HG03354 (cell line): ENCODE results near the gene VAMP2.

Experiments used
- ATAC-seq: cut with Tn5 transposase; IDR thresholded peaks from one replicate; pipeline ENCODE4 v1.9.1; 2021; ENCODE audit warnings: mild to moderate bottlenecking; ENCODE audit not compliant: unreplicated experiment, poor library complexity, severe bottlenecking

Gene VAMP2

DNA sequence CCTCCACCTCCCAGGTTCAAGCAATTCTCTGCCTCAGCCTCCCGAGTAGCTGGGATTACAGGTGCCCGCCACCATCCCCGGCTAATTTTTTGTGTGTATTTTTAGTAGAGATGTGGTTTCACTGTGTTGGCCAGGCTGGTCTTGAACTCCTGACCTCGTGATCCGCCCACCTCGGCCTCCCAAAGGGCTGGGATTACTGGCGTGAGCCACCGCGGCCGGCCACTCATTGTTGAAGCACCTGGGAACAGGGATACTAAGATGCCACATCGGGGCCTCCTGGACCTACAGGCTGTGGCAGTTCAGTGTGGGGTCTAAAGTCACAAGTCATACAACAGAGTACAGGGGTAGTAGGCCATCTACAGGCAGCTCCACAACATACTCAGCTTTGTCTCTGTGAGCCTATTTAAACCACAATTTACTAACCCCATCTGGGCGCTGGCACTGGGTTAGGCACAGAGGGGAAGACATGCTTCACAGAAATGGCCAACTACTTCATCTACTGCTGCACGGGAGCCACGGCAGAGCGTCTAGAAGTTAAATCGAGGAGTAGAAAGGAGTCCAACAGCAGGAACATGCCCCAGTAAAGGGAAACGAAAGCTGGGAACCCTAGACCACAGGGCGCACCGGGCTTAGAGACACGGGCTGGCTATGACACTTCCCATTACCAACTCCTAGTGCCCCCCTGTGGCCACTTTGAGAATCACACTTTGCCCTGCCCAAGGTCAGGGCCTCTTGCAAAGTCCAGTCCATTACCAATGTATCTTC, 4.3 kb downstream of the VAMP2 start:
- ATAC-seq, result no peak

DNA sequence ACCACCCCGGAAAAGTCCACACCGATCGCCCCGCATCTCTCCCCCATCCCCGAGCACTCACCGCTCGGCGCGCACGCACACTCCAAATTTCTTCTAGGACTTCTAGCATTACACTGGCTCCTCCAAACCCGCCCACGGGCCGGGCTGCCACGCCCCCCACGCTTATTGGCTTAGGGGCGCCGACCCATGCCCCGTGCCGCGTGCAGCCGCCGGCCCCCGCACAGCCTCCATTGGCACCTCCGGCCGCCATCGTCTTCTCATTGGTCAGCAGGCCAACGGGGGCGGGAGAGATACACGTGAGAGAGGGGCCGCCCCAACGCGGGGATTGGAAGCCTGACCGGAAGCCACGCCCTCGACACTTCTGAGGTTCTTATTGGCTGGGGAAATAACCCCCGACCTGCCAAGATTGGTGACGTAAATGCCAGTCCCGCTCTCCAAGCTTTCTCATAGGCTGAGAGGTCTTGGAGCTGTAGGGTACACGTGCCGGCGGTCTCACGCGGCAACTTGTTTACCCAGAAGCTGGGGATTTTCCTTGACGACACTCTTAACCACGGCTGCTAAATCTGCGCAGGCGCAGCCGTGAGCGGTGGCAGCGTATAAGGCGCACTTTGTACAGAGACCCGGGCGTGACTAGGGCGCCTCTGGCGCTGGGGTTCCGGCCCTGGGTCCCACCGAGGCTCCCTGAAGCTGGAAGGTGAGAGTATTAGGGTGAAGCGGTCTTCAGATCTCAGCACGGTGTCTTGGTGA, 6.3 kb downstream of the VAMP2 start:
- ATAC-seq, result peak; percentile 77

DNA sequence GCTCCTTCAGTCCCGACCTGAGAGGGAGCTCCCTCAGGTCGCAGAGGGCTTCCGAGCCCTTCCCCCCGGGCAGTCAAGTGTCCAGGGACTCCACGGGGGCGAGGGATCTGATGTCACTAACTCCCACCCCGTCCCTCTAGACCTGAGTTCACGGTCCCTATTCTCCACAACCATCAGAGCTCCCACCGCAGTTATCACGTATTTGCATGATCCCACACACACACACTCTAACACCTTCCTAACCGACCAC, 6.8 kb downstream of the VAMP2 start:
- ATAC-seq, result no peak

DNA sequence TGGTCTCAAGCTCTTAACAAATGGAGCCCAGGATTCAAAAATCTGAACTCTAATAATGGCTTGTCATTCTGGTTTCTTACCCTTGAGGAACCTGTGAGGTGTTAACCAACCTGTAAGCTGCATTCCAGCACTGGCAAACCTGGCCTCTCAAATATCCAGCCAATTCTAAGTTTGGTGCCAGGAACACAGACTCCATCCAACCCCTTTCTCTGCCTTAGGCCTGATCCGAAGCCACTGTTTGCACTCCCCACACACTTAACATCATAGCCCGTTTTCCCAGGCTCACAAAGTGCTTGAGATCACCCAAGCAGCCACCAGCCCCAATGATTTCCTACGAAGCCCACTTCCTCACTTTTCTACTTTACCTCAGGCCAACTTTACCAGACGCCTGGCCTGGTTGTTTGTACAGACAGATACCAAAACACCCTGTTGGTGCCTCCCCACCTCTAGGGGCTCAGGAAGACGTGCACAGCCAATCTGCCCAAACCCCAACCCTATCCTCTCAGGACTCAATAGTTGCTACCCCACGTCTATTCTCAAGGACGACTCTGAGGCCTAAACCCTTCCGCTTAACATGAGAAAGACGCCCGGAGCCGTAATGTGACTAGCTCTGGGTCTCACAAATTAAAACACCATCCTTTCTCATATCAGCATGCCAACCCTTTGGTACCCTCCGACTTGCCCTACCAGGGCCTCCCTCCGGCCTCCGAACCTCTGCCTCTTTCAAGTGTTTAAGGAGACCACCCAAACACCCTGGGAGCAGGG, 7.3 kb downstream of the VAMP2 start:
- ATAC-seq, result no peak

DNA sequence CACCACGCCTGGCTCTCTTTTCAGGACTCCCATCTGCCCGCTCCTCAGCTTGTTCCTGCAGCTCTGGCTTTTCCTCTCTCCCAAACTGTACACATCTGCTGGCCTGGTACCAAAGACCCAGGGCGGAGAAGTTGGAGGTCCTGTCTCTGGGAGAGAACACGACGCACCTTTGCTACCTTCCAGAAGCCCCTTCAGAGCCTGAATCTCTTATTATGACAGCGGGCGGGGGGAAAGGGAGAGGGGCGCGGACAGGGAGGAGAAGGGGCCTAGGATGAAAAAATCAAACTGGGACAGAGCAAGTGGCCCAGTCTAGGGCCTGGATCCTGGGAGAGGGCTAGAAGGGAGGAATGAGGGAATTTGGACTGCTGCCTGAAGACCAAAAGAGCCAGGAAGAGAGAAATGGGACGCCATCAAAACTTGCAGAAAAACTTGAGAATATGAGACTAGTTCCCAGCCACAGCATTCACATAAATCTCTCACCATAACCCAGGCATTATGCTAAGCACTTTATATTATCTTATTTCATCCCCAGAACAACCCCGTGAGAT, 8.1 kb downstream of the VAMP2 start:
- no peak for ATAC-seq

DNA sequence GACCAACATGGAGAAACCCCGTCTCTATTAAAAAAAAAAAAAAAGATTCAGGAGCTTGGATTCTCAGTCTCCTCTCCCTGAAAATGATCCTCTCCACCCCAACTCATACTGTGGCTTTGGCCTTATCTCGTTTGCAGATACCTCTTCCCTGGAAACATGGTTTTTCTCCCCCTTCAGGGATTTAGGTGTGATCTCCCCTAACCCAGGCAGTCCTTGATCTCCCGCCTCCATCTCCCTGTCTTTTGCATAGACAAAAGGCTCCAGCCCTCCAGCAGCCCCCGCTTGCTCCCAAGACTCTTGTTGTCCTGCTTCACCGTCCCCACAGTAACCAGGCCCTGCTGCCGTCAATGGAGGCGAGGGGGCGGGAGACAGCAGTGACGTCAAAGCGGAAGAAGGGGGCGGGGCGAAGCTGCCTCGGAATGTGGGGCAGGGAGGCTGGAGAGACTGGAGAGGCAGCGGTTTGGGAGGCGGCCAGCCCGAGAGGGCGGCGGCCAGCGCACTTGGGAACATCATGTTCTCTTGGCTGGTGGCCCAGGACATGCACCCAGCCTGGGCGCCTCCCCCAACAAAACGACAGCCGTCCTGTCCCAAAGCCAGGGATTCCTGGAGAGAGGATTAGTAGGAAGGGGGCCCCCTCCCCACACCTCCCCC, 8.7 kb downstream of the VAMP2 start:
- ATAC-seq, result no peak

DNA sequence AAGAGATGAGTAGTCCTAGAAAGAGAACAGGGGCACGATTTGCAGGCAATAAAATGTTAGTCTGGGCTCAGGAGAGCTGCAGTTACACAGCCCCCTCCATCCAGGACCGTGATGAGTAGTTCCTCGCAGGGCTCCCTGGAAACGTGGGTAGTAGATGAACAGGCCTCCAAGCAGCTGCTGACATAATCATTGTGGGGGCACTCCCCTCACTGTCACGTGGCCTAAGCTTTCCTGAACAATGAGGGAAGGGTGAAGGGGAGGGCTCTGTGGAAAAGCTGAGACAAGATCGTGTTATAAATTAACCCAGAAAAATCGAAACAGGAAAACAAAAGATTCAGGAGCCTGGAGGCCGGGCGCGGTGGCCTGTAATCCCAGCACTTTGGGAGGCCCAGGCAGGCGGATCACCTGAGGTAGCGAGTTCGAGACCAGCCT, 9.2 kb downstream of the VAMP2 start:
- ATAC-seq, result no peak

DNA sequence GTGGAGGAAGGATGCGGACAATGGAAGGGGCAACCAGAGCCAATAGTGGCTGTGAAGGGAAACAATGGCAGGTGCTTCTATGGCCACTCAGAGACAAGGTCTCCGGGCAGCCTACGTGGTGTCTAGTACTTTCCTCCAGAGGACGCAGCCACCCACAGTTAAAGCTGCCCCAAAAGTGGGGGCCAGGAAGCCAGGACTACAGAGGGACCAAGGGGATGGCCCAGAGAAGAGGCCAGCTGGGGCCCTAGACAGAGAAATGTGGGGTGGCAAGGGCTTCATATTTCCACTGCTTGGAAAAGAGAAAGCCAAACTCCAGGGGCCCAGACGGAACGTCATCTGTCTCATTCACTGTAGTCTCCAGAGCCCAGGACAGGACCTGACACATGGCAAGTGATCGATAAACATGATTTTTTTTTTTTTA, 9.7 kb downstream of the VAMP2 start:
- ATAC-seq, result no peak

DNA sequence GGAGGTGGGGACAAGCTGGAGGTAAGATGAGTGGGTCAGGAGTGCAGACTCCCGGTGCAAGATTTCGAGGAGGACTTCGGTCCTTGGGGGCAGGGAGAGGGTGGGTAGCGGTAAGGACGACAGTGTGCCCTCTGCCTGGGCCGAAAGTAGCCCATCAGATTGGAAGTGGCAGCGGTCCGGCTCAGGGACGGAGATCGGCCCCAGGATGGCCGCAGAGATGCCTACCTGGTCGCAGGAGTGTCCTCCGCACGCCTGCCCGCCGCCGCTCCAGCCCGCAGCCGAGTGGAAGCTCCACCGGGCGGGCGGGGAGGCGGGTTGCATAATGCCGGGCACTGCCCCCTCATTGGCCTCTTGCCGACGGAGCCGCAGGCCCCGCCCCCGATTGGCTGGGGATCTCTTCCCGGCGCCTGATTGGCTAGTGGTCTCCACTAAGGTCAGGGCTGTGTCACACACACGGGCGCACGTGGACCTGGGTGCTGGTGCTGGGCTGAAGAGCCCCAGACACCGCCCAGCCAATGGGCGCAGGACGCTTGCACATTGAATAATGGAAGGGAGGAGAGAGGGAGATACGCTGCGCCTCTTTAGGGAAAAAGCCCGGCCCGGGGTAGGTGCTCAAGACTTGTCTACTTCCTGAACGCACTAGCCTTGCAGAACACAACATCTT, 10.5 kb downstream of the VAMP2 start, which contains the start of gene PER1:
Gene PER1, minus strand, starts transcription at position 293 of the 664 bp plus-strand sequence. CDS start 1,698 bp downstream, outside the sequence.
- ATAC-seq, result no peak

DNA sequence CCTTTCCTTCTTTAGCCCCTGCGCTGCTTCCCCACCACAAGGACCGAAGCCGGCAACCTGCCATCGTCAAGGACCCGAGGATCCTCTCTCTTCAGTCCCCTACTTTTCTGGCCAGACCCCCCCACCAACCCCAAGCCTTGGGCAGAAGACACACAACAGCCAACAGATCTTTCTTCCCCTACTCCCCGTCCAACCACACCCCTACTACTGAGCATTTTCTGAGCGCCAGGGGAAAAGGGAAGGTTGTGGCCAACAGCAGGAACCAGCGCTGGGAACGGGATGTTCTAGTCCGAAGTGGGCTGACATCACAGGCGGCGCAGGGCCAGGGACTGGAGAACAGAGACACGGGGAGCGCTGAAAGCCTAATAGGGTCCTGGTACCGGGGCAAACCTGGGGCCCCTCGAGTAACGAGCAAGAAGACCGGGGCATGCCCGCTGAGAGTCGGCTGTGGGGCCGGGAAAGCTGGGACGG, 11.1 kb downstream of the VAMP2 start:
- ATAC-seq, result no peak

DNA sequence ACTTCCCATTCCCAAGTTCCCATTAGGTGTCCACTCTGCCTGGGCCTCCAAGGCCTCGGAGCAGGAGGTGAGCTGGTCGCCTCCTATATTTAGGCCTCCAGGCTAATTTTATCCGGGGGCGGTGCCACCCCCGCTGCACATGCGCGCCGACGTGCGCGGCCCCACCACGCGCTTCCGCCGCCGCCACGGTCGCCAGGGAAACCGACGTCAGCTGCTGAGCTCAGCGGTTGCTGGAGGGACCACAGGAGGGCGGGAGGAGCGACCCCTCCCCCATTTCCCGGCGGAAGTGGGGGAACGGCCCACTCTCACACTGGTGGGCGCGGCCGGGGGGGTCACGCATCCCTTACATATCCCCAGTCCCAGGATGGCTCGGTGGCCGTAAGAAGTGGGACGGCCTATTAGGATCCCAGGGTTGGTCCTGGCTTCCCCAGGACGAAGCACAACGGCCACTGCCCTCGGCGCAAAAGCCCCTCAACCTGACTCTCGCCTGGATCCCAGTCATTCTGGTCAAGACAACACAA, 11.6 kb downstream of the VAMP2 start:
- ATAC-seq, result peak; percentile 51

DNA sequence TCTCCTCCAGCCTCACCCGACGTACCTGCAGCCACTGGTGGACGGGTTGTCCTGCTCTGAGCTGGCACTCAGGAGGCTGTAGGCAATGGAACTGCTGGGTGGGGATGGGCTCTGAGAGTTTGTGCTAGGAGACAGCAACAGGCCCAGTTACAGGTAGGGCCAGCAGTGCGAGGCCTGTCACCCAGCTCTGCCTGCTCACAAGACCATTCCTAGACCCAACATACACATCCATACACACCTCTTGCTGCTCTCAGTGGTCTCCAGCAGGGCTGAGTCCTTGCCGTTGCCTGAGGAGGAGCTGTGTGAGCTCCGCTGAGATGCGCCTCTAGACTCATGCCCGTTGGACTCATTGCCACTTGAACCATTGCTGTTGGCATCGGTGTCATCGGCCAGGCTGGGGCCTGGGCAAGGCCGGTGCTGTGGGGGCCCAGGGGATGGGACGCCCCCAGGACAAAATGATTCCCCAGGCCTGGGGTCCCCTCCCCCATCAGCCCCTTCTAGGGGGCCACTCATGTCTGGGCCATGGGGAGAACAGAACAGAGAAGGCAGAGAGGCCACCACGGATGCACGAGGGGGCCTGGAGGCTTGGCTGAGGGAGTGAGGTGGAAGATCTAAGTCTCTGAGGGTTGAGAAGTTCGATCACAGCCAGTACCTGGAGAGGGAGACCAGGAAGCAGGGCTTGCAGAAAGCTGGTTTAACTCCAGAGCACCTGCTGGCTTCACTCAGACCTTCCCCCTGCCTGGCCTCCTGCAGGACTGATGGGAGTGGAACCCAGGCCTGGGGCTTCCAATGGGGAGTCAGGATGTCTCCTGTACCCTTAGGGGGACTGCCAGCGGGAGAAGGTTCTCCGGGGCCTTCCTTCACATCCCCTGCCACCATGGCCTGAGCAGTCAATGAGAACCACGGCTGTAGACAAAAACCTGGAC, 12.3 kb downstream of the VAMP2 start:
- peak; percentile 1 for ATAC-seq

DNA sequence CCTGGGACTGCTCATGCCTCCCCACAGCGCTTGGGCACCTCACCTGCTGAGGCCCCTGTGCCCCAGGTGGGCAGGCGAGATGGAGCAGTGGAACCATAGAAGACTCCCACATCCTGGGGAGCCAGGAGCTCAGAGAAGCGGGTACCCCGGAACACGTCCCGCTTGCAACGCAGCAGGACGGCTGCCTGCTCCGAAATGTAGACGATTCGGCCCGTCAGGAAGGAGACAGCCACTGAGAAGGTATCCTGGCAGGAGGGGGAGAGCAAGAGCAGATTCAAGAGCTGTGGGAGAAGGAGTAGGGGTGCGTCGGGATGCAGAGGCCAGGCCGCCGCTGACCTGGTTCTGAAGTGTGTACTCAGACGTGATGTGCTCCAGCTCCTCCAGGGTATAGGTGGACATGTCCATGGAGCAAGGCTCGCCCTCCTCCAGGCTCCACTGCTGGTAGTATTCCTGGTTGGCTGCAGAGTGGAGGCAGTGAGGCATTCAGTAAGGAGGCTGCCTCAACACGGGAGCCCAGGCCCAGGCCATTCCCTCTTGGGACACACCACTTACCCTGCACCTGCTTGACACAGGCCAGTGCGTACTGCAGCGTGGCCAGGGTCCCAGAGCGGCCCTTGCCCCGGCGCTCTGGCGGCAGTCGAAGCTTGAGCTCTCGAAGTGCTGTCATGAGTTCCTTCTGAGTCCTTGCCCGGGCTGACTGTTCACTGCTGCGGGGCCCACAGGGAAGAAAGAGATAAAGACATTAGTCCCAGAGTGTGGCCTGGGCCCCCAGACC, 13.1 kb downstream of the VAMP2 start:
- no peak for ATAC-seq

DNA sequence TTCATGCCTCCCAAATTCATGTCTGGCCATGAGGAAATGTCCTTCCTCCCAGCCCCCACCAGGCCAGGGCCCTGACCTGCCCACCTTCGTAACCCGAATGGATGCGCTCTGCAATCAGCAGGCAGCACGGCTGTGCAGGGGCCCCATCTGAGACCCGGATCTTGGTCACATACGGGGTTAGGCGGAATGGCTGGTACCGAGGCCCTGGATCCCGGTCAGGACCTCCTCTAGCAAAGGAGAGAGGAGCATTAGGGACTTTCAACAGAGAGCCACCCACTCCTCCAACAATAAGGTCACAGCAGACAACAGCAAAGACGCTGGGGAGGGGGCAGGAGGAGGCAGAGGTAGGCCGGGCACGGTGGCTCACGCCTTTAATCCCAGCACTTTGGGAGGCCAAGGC, 14.2 kb downstream of the VAMP2 start:
- ATAC-seq, result no peak

DNA sequence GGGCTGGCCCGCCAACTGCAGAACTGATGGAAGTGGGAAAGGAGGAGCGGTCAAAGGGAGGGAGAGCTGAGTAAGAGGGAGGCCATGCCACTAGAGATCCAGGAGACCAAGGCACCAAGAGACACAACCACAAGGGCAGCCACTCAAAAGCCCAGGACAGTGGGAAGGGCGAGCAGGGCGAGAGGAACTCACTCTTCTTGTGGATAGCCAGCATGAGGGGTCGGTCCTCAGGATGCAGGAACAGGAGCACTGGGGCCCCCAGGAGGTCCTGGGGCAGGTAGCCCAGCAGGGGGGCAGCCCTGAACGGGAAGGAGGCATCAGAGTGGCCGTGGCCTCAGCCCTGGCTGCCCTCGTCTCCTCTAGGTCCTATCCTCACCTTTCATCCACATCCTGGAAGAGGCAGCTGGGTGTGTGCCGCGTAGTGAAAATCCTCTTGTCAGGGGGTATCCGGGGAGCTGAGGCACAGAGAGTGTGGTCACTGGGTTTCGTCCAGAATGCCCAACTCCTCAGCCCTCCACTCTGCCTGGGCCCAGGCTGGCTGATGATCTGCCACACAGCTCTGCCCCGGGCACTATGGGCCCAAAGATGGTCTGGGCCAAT, 14.8 kb downstream of the VAMP2 start:
- no peak for ATAC-seq

DNA sequence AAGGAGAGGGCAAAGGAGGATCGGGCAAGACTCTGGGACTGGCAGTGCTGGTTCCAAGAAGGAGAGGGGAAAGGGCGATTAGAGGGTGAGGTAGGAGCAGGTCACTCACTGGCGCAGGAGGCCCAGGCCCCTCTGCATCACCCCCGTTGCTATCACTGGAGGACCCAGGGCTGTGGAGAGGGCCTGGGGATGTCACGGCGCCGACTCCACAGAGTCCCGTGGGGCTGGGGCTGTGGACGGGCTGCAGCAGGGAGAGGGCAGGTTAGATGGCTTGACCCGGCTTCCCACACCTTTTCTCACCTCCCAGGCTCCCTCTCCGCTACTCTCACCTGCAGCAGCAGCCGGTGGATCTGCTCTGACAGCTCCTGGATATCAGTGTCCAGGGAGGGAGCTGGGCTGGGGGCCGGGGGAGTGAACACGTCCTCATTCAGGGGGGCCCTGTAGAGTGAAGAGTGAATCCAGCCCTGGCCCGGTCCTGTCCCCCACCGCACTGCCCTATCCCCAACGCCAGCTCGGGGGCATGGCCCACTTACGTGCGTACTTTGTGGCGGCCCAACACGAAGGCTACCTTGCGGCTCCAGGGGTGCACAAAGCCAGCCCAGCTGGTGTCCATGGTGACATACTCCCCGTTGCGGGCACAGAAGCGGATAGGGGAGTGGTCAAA, 15.5 kb downstream of the VAMP2 start:
- ATAC-seq, result no peak
